GM13977 (cell line): Measurements from ENCODE around the gene AGO1.

Experiments
- DNase-seq: peaks from one replicate; pipeline ENCODE4 v3.0.0; 2012; ENCODE audit warnings: low spot score
- in situ Hi-C: fragments of 300-500 bp; cut with MboI; formaldehyde crosslinking; loops from one replicate; pipeline ENCODE4 v1.12.0; 2022; ENCODE audit warnings: low sequenced_read_pairs, low pct_unique_long_range_greater_than_20kb, mixed read lengths, inconsistent platforms; ENCODE audit not compliant: unreplicated experiment
- TF ChIP-seq, protein P1 (sequence below): IDR thresholded peaks from 2 replicates; pipeline ENCODE4 v1.5.1; 2012; ENCODE audit warnings: mild to moderate bottlenecking, control low read depth; ENCODE audit not compliant: insufficient read depth; ENCODE audit errors: extremely low read depth, missing control alignments

Gene AGO1

DNA sequence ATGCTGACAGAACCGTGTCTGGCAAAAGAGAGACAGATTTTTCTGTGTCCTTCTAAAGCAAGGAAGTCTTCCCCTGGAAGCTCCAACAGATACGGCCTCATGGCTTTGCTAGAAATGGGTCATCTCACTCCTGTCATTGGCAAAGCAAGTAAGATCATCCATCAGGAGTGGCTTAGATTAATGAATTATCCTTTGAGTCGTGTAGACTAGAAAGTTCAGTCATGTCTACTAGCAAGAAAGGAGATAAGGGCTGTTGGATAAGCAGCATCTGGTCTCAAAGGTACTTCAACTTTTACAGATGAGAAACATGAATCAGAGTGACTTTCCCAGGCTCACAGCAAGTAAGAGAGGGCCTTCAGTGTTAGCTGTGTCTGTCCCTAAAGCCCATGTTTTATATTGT is 44.5 kb downstream of the AGO1 start:
- TF ChIP-seq, protein P1, sequence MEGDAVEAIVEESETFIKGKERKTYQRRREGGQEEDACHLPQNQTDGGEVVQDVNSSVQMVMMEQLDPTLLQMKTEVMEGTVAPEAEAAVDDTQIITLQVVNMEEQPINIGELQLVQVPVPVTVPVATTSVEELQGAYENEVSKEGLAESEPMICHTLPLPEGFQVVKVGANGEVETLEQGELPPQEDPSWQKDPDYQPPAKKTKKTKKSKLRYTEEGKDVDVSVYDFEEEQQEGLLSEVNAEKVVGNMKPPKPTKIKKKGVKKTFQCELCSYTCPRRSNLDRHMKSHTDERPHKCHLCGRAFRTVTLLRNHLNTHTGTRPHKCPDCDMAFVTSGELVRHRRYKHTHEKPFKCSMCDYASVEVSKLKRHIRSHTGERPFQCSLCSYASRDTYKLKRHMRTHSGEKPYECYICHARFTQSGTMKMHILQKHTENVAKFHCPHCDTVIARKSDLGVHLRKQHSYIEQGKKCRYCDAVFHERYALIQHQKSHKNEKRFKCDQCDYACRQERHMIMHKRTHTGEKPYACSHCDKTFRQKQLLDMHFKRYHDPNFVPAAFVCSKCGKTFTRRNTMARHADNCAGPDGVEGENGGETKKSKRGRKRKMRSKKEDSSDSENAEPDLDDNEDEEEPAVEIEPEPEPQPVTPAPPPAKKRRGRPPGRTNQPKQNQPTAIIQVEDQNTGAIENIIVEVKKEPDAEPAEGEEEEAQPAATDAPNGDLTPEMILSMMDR: no peak
- in situ Hi-C loops: no loop called here
- no peak for DNase-seq

DNA sequence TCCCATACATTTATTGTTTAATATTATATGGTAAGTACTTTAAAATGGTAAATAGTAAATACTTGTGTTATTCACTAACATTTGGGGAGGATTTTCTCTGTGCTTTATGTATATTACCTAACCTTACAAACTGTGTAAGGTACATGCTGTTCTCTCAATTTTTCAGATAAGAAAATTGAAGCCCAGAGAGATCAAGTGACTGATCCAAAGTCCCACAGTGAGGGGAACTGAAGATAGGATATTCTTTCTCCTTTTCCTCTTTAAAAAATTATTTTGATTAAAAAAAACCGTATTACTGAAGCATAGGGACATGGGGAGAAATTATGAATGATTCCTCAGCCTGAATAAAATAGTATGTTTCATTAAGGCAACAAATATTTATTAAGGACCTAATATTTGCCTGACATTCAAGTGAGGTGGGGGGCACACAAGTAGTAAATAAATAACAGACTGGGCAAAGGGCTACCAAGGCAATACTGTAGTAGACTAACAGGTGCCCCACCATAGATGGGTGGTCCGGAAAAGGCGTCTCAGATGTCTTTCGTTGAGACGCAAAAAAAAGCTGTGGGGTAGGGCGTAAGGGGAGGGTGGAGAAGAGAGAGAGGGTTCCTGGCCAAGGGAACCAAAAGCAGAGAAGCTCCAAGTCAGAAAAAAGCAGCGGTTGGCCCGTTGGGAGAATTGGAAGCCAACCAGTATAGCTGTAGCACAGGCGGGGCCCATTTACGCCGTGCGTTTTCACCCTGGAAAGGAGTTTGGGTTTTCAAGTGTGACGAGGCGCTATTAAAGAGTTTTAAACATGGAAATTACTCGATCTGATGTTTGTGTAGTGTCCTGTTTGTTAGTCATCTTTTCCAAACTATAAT is 47.0 kb downstream of the AGO1 start:
- TF ChIP-seq, protein P1: no peak
- in situ Hi-C loops: no loop called here
- peak; percentile 40 for DNase-seq

DNA sequence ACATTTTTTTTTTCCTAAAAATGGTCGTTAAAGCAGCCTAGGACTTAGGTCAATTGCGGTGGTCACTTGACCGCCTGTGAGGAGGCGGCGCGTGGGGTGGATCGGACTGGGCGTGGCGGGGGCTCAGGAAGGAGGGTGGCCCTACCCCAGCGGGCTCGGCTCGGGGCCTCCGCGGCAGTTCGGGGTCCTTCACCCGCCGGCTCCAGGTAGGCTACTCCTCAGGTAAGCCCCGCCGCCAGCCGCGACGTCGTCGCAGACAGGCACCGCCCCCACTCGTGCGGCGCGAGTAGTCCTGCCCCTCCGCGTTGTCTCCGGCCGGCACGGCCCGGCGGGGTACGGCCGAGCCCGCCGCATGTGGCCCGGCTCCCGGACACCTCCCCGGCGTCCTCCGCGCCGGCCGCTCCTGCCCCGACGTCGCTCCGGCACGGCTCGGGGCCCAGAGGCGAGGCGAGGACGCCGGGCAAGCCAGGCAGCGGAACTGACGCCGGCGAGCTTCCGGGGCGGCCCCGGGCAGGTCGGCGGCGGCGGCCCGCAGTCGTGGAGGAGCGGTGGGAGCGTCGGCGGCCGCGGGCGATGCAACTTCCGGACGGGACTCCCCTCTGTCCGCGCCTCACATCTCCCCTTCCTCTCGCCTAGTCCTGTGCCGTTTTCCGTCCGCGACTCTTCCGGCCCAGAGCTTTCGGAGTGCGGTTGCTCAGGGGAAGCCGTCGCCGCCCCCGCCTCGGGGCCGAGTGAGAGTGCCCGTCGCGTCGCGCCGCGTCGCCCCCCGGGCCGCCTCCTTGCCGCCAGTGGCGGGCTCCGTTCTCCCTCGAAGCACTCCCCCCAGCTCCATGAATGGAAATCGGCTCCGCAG is 47.8 kb downstream of the AGO1 start, which contains the start of gene AGO3:
AGO3 (plus strand) TSS at position 513 of the 853 bp plus-strand sequence; CDS start at position 835, 322 bp downstream.
- TF ChIP-seq, protein P1: no peak
- DNase-seq: peak; percentile 96
- in situ Hi-C loops: no loop called here

DNA sequence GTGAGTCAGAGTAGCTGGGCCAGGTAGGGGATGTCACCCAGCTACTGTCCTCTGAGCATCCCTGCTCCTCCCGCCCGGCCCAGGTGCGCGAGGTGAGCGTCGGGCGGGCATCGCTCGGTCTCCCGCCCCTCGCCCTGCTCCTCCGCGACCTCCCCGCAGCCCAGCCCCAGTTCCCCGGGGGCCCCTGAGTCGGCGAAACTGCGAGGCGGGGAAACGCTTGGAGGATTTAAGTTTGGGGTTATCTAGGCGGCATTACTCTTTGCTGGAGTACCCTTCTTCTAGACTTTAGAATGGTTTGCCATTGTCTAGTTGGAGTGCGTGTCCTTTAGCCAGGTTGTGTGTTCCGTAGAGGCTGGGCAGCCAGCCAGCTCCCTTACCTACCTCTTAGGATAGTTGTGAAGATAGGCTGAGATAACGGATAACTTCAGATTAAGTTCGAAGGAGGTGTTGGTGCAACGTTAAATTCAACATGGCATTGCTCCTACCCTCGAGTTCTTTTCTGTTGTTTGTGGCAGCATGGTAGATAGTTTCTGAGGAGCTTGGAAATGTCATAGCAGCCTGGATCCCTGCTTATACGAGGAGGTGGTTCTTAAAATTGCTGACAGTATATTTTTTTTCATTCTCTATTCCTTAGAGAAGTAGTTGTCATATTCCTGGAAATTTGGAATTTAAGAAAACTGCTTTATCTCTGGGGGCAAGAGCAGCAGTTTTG is 48.6 kb downstream of the AGO1 start:
- in situ Hi-C loops: no loop called here
- peak; percentile 24 for DNase-seq

DNA sequence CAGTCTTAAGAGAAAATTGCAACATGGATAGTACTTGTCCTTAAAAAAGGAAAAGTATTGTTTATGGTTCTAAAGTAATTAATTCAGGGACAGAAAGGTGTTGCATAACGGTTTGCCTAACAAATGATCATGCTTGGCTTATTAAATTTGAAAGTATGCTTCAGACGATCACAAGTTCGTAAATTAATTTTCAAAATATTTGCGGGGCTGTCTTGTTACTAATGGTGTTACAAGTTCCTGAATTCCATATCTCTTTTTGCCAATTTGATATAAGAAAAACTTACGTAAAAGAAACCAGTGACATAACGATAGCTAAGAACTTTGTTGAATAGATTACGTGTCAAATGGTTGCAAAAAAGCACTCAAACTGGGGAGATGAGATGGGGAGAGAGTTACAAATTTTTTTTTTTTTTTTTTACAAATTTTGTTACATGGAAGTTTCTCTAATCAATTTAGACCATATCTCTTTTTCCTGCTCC is 49.2 kb downstream of the AGO1 start:
- no peak for DNase-seq
- in situ Hi-C loops: no loop called here
- TF ChIP-seq, protein P1: no peak

More for the DNA sequence above, 48.6 kb downstream of the AGO1 start:
- TF ChIP-seq, protein P1: no peak

DNA sequence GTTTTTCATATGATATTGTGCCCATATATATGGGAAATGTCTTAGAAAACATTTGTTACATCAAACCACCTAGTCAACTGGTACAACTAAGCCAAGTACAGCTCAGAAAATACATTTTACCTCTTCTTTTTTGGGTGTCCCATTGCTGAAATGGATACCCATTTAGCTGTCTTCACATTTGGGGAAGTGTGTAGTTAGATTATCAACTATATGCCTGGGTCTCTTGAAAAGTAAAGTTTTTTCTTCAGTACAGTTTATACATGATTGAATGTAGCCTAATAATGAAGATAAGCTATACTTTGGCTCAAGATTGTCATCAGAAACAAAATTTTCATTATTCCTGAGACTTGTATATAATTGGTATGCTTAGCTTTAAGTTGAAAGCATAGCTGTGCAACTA is 49.9 kb downstream of the AGO1 start:
- DNase-seq: no peak
- in situ Hi-C loops: no loop called here
- TF ChIP-seq, protein P1: no peak
